HUES6 (cell line): ENCODE measurements around the gene PEX11B.

Source experiments
- H3K27ac ChIP-seq: 2 replicates; pipeline ENCODE4 v1.7.0; 2013; ENCODE audit warnings: low read depth, mild to moderate bottlenecking, low read length, inconsistent platforms
- H3K27me3 ChIP-seq: 2 replicates; pipeline ENCODE4 v1.6.1; 2013; ENCODE audit warnings: low read length; ENCODE audit not compliant: control insufficient read depth, insufficient read depth
- H3K36me3 ChIP-seq: 2 replicates; pipeline ENCODE4 v1.6.1; 2013; ENCODE audit warnings: low read length; ENCODE audit not compliant: control insufficient read depth, insufficient read depth
- H3K4me1 ChIP-seq: 2 replicates; pipeline ENCODE4 v1.6.1; 2013; ENCODE audit warnings: low read length; ENCODE audit not compliant: control insufficient read depth, insufficient read depth
- H3K4me3 ChIP-seq: 2 replicates; pipeline ENCODE4 v1.5.1; 2013; ENCODE audit warnings: low read depth, low read length
- H3K9ac ChIP-seq: one replicate; pipeline ENCODE4 v1.6.1; 2013; ENCODE audit warnings: mild to moderate bottlenecking, low read length
- H3K9me3 ChIP-seq: 2 replicates; pipeline ENCODE4 v1.6.1; 2013; ENCODE audit warnings: low read depth, low read length; ENCODE audit not compliant: control insufficient read depth, insufficient read depth

Gene PEX11B

DNA sequence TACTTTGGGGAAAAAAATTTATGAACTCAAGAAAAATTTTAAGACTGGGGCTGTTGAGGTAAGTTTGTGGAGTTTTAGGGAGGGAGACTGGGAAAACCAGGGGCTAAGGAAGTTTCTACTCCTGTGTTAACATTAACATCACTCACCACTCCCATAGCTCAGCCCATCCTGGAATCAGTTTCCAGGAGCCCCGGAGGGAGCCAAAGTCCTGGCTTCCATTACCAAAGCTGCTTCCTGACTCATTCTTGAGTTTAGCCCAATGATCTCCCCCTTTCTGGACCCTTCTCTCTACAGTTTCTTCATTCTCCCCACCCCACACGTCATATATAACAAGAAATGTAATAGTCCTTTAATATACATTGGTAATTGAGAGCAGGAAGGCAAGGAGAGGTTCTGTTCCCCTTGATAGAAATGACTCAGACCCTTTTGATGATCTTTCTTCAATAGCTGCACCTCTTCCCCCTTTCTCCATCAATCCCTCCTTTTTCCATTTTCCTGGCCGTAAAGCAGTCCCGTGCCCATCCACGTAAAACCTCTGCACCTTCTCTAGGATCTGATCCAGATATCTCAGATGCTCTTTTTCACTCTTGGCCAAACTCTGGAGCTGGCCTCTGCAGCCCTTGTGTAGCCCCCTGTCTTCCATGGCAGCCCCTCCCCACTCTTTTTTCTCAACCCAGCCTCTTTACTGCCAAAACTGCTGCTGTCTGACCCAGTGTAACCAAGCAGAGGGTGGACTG lies 55.1 kb downstream of the PEX11B start:
- Histone ChIP-seq H3K9me3 (no peaks in the 10 kb centered on the region), H3K27ac (no peak overlapping the region), H3K4me3 (no peak overlapping the region), H3K4me1 (peaks cover 4% of the 10 kb centered on the region), H3K9ac (no peak overlapping the region), H3K36me3 (no peaks in the 10 kb centered on the region), H3K27me3 (no peaks in the 10 kb centered on the region)
